SK-N-SH treated with all-trans-retinoic acid at 6 μM for 48 hours (cell line): ENCODE data around the gene METTL2B.
"Not testable (repeated sequence)": the region's sequence is repeated elsewhere in the genome, so short reads cannot be mapped to it uniquely, and the experiment has no call there.

ENCODE experiments used
- OSR1 ChIP-seq: fragments of 250-450 bp; sonication (Bioruptor Pico); IDR thresholded peaks from 2 replicates; pipeline ENCODE4 v1.8.0; 2022; ENCODE audit warnings: moderate library complexity, mild to moderate bottlenecking, inconsistent platforms
- ZFP3 ChIP-seq: fragments of 250-450 bp; sonication (Bioruptor Pico); IDR thresholded peaks from 2 replicates; pipeline ENCODE4 v1.5.0; 2020; ENCODE audit warnings: mild to moderate bottlenecking, moderate library complexity

GRCh38 chr7:128517023-128517422 is 40.5 kb downstream of the METTL2B start:
- TF ChIP-seq OSR1 (CRISPR knock-in tag); ZFP3: not testable (repeated sequence)
